Esophagus squamous epithelium (tissue), 4 donors: Measurements from ENCODE around the gene CDRT4.

ENCODE experiments used
- POLR2A ChIP-seq, 4 donors: fragments of 450-650 bp; IDR thresholded peaks; one replicate each; pipeline ENCODE4 v1.6.1; 2017; ENCODE audit warnings: antibody characterized with exemption in 4 of 4, mild to moderate bottlenecking in 4 of 4, moderate library complexity in 3 of 4
- TF ChIP-seq, protein P1 (sequence below), 6 experiments: fragments of 450-650 bp in 4 of 6; fragments of 200-600 bp in 2 of 6; sonication (generic) in 2 of 6; IDR thresholded peaks; one replicate each; pipeline ENCODE4 v1.5.1; 2016 to 2019; ENCODE audit warnings: antibody characterized with exemption in 6 of 6, mild to moderate bottlenecking in 4 of 6, moderate library complexity in 4 of 6

DNA sequence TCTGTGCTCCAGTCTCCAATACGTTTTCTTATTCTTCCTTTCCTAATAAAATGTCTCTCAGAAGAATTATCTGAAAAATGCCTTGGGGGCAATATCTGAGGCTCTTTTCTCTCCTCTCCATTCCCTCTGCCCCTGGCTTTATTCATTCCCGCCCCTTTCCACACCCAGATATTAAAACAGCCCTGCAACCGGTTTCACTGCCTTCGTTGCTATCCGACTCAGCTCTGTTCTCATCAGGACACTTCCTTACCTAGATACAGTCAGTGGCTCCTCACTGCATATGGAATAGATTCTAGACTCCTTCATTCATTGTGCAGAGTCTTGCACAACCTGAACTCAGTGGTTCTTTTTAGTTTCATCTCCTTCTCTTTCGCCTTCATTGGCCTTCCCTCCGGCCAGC is 74.0 kb downstream of the CDRT4 start:
- TF ChIP-seq, protein P1, sequence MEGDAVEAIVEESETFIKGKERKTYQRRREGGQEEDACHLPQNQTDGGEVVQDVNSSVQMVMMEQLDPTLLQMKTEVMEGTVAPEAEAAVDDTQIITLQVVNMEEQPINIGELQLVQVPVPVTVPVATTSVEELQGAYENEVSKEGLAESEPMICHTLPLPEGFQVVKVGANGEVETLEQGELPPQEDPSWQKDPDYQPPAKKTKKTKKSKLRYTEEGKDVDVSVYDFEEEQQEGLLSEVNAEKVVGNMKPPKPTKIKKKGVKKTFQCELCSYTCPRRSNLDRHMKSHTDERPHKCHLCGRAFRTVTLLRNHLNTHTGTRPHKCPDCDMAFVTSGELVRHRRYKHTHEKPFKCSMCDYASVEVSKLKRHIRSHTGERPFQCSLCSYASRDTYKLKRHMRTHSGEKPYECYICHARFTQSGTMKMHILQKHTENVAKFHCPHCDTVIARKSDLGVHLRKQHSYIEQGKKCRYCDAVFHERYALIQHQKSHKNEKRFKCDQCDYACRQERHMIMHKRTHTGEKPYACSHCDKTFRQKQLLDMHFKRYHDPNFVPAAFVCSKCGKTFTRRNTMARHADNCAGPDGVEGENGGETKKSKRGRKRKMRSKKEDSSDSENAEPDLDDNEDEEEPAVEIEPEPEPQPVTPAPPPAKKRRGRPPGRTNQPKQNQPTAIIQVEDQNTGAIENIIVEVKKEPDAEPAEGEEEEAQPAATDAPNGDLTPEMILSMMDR (IDR thresholded peaks at IDR 0.05), result no peak
- TF ChIP-seq POLR2A (IDR thresholded peaks at IDR 0.05), result no peak
